Measurements from ENCODE around the gene HDDC3. TPM values are rescaled to one million over a fixed set of nuclear protein-coding genes. Genes with fewer than 3 reads are reported as not detected.
A peak's percentile ranks its signal among the peaks of the same experiment; 100 is the strongest.

HDDC3 gene, protein sequence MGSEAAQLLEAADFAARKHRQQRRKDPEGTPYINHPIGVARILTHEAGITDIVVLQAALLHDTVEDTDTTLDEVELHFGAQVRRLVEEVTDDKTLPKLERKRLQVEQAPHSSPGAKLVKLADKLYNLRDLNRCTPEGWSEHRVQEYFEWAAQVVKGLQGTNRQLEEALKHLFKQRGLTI
- 5.3 TPM for total RNA-seq (2021; ENCODE audit: unreplicated experiment)
- polyA plus RNA-seq (2012; ENCODE audit: insufficient read length) = 7.9 TPM
- Bru-seq, nascent RNA = percentile 41 among the genes with signal in this experiment
- percentile 40 among the genes with signal in this experiment for BruChase-seq, experiment 1, labeled RNA remaining after a 2-hour chase
- percentile 38 among the genes with signal in this experiment for BruChase-seq, experiment 2, labeled RNA remaining after a 6-hour chase
- long read RNA-seq, full-length matches to known transcripts = 5 of 5 reads
- long read RNA-seq, partial matches to known transcripts = 0 of 5 reads
- long read RNA-seq, other reads (novel, unspliced or antisense) = 0 of 5 reads

DNA sequence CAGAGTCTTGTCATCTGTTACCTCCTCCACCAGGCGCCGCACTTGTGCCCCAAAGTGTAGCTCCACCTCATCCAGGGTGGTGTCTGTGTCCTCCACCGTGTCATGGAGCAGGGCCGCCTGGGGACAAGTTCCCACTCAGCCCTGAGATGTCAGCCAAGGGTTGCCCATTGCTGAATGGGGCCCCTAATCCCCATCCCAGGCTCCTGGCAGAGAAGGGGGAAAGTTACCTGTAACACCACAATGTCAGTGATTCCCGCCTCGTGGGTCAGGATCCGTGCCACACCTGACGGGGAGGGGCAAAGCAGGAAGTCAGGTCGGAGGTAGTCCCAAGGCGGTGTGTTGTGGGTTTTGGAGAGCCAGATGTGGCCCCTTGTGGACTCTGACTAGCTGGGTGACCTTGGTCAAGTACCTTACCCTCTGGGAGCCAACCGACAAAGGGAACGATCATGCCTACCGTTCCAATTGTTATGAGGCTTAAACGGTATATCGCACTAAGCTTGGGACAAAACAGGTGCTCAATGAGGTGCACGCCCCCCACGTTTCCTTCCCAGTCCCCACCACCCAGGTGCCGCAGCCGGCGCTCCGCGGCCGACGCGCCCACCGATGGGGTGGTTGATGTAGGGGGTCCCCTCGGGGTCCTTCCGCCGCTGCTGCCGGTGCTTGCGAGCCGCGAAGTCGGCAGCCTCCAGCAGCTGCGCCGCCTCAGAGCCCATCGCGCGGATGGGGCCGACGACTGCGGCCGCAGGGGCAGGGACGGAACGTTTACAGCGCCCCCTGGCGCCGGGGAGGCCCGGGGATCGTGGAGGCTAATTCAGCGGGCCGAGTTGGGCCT, at the start of gene HDDC3:
Gene HDDC3, minus strand, starts transcription at position 722 of the 832 bp plus-strand sequence. Its CDS starts 9 bp downstream, at position 713.
- peak; percentile 75 for ATAC-seq
- Histone ChIP-seq H3K4me3 (ENCODE audit: low read depth in 2 of 2, low read length in 2 of 2) (peak within 1 kb of the TSS; percentile 76 to 78), H3K4me1 (ENCODE audit: control insufficient read depth, insufficient read depth, low read length) (peaks cover 29% of the 10 kb centered on the region), H3K27ac (ENCODE audit: low read length) (peak within 1 kb of the TSS; percentile 99), H3K27me3 (ENCODE audit: control insufficient read depth, insufficient read depth, low read length) (no peaks in the 10 kb centered on the region), H3K9me3 (ENCODE audit: control insufficient read depth, insufficient read depth, low read depth, low read length) (no peaks in the 10 kb centered on the region), H3K36me3 (ENCODE audit: control insufficient read depth, insufficient read depth, low read length) (peaks cover 2% of the 10 kb centered on the region; the same call in 1 of the 2 replicates)
- in situ Hi-C loops (cut with HindIII; ENCODE audit: low pct_unique_long_range_greater_than_20kb, low sequenced_read_pairs) = no loop called here
- no TSS peak for BruUV-seq (replicated peaks)
- CTCF ChIA-PET = interaction anchor here (0.5 to 3.1 kb wide), 15 partner anchors 8 to 389 kb away, joined by 3 to 16 read pairs (median 4); partner anchors contain the start of gene MAN2A2
- intact Hi-C loops (cut with micrococcal nuclease; ENCODE audit: unreplicated experiment) = no loop called here
- DNase-seq (ENCODE audit: low read depth, low spot score) = no peak
- TF ChIP-seq, protein P1, sequence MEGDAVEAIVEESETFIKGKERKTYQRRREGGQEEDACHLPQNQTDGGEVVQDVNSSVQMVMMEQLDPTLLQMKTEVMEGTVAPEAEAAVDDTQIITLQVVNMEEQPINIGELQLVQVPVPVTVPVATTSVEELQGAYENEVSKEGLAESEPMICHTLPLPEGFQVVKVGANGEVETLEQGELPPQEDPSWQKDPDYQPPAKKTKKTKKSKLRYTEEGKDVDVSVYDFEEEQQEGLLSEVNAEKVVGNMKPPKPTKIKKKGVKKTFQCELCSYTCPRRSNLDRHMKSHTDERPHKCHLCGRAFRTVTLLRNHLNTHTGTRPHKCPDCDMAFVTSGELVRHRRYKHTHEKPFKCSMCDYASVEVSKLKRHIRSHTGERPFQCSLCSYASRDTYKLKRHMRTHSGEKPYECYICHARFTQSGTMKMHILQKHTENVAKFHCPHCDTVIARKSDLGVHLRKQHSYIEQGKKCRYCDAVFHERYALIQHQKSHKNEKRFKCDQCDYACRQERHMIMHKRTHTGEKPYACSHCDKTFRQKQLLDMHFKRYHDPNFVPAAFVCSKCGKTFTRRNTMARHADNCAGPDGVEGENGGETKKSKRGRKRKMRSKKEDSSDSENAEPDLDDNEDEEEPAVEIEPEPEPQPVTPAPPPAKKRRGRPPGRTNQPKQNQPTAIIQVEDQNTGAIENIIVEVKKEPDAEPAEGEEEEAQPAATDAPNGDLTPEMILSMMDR (IDR thresholded peaks at IDR 0.05) = peak; percentile 94
- TF ChIP-seq SIN3A (IDR thresholded peaks at IDR 0.05; ENCODE audit: borderline replicate concordance, insufficient read depth, low read depth, low read length) (0 out of 2 replicates have a peak, but pooled peaks have one; percentile 51), POLR2AphosphoS5 (IDR thresholded peaks at IDR 0.05; ENCODE audit: low read depth, low read length) (no peak; the same call in 1 of the 2 replicates)
- TF ChIP-seq, protein P2, sequence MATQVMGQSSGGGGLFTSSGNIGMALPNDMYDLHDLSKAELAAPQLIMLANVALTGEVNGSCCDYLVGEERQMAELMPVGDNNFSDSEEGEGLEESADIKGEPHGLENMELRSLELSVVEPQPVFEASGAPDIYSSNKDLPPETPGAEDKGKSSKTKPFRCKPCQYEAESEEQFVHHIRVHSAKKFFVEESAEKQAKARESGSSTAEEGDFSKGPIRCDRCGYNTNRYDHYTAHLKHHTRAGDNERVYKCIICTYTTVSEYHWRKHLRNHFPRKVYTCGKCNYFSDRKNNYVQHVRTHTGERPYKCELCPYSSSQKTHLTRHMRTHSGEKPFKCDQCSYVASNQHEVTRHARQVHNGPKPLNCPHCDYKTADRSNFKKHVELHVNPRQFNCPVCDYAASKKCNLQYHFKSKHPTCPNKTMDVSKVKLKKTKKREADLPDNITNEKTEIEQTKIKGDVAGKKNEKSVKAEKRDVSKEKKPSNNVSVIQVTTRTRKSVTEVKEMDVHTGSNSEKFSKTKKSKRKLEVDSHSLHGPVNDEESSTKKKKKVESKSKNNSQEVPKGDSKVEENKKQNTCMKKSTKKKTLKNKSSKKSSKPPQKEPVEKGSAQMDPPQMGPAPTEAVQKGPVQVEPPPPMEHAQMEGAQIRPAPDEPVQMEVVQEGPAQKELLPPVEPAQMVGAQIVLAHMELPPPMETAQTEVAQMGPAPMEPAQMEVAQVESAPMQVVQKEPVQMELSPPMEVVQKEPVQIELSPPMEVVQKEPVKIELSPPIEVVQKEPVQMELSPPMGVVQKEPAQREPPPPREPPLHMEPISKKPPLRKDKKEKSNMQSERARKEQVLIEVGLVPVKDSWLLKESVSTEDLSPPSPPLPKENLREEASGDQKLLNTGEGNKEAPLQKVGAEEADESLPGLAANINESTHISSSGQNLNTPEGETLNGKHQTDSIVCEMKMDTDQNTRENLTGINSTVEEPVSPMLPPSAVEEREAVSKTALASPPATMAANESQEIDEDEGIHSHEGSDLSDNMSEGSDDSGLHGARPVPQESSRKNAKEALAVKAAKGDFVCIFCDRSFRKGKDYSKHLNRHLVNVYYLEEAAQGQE (IDR thresholded peaks at IDR 0.05; ENCODE audit: insufficient read depth in 1 of 2, low read depth in 2 of 2, low read length in 1 of 2) = peak in 1 of 2 experiments; percentile 63; a peak in 1 of 4 replicates
- POLR2A ChIA-PET = interaction anchor here (0.5 to 0.6 kb wide), 2 partner anchors 16 to 418 kb away, joined by 3 to 4 read pairs; no protein-coding TSS in a partner anchor

DNA sequence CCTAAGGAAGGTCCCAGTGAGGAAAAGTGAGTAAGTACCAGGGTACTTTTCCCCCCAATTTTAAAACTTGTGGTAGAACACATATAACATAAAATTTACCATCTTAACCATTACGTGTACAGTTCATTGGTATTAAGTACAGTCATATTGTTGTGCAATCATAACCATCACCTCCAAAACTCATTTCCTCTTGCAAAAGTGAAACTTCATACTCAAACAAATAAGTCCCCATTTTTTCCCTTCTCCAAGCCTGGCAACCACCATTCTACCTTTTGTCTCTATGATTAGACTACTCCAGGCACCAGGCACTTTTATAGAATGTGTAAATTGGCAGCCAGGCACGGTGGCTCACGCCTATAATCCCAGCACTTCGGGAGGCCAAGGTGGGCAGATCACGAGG, 49.8 kb upstream of the HDDC3 start:
- no peaks in the 10 kb centered on the region for H3K9me3 ChIP-seq (ENCODE audit: control insufficient read depth, insufficient read depth, low read depth, low read length)
- ChIA-PET POLR2A (no interaction called here), CTCF (no interaction called here)
- no peaks in the 10 kb centered on the region for H3K27me3 ChIP-seq (ENCODE audit: control insufficient read depth, insufficient read depth, low read length)
- intact Hi-C loops (cut with micrococcal nuclease; ENCODE audit: unreplicated experiment) = no loop called here
- in situ Hi-C loops (cut with HindIII; ENCODE audit: low pct_unique_long_range_greater_than_20kb, low sequenced_read_pairs) = no loop called here
- H3K4me1 ChIP-seq (ENCODE audit: control insufficient read depth, insufficient read depth, low read length) = peaks cover 8% of the 10 kb centered on the region
- ATAC-seq (no peak), DNase-seq (ENCODE audit: low read depth, low spot score) (no peak)
- peaks cover 44% of the 10 kb centered on the region for H3K36me3 ChIP-seq (ENCODE audit: control insufficient read depth, insufficient read depth, low read length)
- H3K27ac ChIP-seq (ENCODE audit: low read length) = no peak overlapping the region
- no peak overlapping the region for H3K4me3 ChIP-seq (ENCODE audit: low read depth in 2 of 2, low read length in 2 of 2)
- TF ChIP-seq TCF7L2 (IDR thresholded peaks at IDR 0.05; ENCODE audit: low read depth, low read length) (no peak), POLR2AphosphoS5 (IDR thresholded peaks at IDR 0.05; ENCODE audit: low read depth, low read length) (no peak), SIN3A (IDR thresholded peaks at IDR 0.05; ENCODE audit: borderline replicate concordance, insufficient read depth, low read depth, low read length) (no peak)
- TF ChIP-seq, protein P1 (IDR thresholded peaks at IDR 0.05) = no peak
- TF ChIP-seq, protein P2 (IDR thresholded peaks at IDR 0.05; ENCODE audit: insufficient read depth in 1 of 2, low read depth in 2 of 2, low read length in 1 of 2) = no peak
- BruUV-seq (replicated peaks) = no TSS peak
